Posterior cingulate gyrus (tissue), 11 donors: ENCODE results near the gene NACC2.
"Not testable (repeated sequence)": the region's sequence is repeated elsewhere in the genome, so short reads cannot be mapped to it uniquely, and the experiment has no call there.

Experiments used
- DNase-seq, 10 donors: peaks; one replicate each; pipeline versions ENCODE4 v3.0.0 to v3.0.0-alpha.2; 2020 to 2021; ENCODE audit warnings: mixed read lengths in 3 of 10
- intact Hi-C: fragments of 100-400 bp; cut with DNase I; formaldehyde crosslinking; loops from one replicate; pipeline ENCODE4 v1.15.1; 2023

The NACC2 gene

DNA sequence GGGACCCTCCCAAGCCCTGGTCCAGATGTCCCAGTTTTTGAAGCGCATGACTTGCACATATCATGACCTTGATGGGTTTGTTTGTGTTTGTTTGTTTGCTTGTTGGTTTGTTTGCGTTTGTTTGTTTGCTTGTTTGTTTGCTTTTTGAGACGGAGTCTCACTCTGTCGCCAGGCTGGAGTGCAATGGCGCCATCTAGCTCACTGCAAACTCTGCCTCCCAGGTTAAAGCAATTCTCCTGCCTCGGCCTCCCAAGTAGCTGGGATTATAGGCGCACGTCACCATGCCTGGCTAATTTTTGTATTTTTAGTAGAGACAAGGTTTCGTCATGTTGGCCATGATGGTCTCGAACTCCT, 120.9 kb downstream of the NACC2 start:
- DNase-seq = no peak
- intact Hi-C loops = no loop called here

GRCh38 chr9:135973277-135974219, 121.5 kb downstream of the NACC2 start:
- DNase-seq = no peak
- intact Hi-C loops = no loop called here

DNA sequence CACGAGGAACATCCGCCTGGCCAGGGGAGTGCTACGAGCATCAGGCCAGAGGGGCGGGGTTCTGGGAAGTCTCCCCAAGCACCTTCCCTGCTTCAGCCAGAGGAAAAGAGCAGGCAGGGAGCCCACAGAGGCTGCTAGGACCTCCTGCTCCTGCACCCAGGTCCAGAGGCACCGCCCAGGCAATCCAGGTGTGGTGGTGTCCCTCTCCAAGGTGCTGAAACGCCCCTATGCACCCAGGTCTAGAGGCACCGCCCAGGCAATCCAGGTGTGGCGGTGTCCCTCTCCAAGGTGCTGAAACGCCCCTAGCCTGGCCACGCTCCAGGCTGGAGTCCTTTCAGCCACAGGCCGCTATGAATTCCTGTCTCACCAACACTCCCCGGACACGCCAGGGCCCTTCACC, 123.2 kb downstream of the NACC2 start:
- DNase-seq = no peak
- intact Hi-C loops = no loop called here

DNA sequence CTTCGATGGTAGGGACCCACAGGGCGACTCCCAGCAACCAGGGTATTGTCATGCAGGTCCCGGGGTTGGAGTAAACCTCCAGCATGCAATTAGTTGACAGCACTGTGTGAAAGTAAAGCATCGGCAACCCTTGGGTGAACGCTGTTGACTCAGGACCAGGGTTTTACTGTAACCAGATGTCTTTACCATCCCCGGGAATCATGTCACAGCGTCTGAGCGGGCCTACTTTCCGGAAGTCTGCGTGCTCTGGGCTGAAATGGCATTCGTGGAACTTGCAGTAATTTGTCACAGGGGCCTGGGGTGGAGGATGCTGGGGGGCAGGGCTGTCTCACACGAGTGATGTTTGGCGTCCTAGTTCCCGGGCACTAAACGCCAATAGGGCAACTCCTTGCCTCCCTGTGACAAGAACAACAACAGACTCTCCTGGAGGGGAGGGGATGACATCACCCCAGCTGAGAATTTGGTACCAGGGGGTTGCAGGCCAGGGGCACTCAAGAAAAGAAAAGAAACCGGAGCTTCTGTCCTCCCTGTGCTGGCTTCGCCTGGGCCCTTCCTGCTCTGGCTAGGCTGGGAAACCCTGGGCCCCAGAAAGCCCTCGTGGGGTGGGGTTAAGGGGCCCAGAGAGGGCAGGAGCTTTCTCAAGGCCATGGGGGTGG, 123.8 kb downstream of the NACC2 start:
- no peak for DNase-seq
- intact Hi-C loops = no loop called here

GRCh38 chr9:135970128-135970815, 124.8 kb downstream of the NACC2 start:
- no peak for DNase-seq
- intact Hi-C loops = no loop called here

DNA sequence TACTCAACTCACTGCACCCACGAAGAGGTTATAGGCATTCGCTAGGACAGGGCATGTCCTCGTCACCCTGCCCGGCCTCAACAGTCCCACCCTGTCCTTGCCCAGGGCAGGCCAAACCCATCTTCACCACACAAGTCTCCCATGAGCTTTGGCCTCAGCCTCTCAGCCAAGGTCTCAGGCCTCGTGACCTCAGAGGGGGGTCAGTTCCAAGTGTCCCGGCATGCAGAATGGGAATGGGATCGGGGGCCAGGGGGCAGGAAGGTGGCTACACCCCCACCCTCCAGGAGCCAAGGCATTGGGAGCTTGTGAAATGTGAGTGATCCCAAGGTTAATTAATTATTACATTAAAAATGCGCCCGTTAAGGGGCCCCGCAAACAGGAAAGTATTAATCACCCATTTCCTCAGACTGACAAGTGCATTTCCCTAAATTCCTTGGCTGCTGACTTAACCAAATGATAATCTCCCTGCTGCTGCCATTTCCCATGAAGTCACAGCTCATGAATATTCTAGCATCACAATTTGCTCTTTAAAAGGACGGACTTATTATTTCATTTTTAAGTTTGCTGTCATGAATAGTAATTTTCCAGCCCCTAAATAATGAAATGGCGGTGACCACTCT, 125.9 kb downstream of the NACC2 start:
- intact Hi-C loops = no loop called here
- no peak for DNase-seq

DNA sequence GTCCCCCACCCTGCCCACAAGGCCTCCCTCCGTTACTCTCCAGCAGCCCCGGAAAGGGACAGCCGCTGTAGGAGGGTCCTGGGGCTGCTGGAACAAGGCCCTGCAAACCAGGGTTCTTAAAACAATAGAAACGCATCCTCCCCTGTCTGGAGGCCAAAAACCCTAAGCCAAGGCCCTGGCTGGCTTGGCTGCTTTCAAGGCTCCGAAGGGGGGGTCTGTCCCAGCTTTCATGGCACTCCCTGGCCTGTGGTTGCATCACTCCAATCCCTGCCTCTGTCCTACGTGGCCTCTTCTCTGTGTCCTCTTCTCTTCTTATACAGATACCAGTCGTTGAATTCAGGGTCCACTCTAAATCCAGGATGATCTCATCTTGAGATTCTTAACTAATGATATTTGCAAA, 126.5 kb downstream of the NACC2 start:
- no peak for DNase-seq
- intact Hi-C loops = no loop called here

GRCh38 chr9:135968083-135968476, 127.0 kb downstream of the NACC2 start:
- intact Hi-C loops = no loop called here
- DNase-seq = no peak

DNA sequence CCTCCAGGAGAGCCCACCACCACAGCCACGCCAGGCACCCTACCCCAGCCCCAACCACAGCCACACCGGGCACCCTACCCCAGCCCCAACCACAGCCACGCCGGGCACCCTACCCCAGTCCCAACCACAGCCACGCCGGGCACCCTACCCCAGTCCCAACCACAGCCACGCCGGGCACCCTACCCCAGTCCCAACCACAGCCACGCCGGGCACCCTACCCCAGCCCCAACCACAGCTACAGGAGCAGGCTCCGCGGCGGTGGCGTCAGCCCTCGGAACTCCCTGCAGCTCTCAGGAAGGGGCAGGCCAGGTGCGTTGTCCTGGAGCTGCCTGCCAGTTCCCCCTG, 128.2 kb downstream of the NACC2 start:
- DNase-seq = not testable (repeated sequence)
- intact Hi-C loops = loop anchor here (1.0 kb wide), 1 partner anchor 156 kb away; no protein-coding TSS in a partner anchor

DNA sequence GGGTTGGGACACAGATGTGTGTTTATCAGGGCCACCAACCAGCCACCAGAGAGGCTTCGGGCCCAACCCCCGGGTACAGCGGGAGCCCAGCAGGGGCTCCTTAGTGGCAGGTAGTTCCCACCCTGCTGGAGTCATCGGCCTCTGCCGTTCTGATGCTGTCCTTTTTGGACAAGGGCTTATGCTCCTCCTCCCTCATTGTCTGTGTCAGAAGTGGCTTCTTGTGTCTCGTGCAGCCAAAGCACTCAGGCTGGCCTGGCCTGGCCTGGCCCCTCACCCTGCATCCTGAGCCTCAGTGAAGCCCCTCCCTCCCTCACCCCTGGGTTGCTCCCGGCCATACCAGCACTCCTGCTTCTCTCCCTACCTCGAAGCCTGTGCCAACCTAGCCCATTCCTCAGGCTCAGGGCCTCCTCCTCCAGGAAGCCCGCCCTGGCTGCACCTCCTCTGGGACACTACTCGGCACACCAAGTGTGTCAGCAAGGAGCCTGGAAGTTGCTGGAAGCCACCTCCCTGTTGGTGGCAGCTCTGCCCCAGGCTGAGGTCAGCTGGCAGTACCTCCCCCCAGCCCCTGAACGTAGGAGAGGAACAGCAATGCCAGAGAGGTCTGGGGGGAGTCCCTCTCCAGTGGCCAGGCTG, 129.8 kb downstream of the NACC2 start:
- no peak for DNase-seq
- intact Hi-C loops = no loop called here

DNA sequence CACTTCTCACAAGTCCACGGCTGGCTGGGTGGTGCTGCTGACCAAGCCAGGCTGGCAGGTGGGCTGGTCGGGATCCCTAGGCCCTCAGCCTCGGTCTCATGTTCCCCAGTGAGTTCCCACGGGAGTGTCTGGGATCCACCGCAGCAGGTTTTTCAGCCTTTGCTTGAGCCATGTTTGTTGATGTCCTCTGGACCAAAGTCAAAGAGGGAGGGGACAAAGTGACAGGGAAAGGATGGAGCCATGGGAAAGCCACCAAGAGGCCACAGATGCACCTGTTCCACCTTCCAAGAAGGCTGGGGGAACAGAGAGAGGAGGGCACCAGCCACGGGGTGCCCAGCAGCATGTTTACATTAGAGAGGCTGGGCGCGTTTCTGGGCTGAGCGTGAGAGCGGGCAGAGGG, 131.2 kb downstream of the NACC2 start:
- intact Hi-C loops = loop anchor here (5.0 kb wide), 1 partner anchor 88 kb away; no protein-coding TSS in a partner anchor
- DNase-seq = no peak

- intact Hi-C loops = loop anchor here (5.0 kb wide), 1 partner anchor 89 kb away; no protein-coding TSS in a partner anchor
- DNase-seq = no peak
Measured at GRCh38 chr9:135963338-135963737, 131.8 kb downstream of the NACC2 start.

DNA sequence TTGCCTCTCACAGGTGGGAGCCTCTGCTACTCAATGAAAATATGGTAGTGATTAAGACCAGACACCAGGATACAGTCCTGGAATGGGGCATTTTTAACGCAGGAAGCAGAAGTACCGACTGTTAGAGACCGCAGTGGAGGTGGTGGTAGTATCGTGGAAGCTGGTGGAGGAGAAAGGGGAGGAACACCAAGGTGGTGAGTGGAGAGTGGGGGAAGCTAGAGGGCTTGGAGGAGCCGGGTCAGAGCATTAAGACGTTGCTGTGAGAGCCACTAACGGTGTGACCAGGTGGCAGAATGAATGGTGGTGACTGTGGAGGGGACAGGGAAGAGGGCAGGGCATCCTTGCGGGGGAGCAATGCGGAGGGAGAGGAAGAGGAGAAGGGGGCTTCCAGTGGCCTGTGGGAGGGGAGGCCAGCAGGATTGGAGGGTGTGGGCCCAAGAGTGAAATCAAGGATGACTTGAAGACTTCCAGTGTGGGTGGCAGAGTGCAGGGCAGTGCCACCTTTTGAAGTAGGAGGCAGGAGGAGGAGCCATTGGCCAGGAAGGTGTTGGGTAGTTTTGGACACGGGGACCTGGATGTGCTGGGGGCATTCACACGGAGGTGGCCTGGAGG, 132.3 kb downstream of the NACC2 start:
- intact Hi-C loops = loop anchor here (5.0 kb wide), 1 partner anchor 89 kb away; no protein-coding TSS in a partner anchor
- no peak for DNase-seq

GRCh38 chr9:135961811-135962695, 133.0 kb downstream of the NACC2 start:
- intact Hi-C loops = loop anchor here (1.0 to 5.0 kb wide), 3 partner anchors 55 to 156 kb away; partner anchors contain the start of genes CAMSAP1 and TMEM250
- no peak for DNase-seq

GRCh38 chr9:135961277-135961715, 133.8 kb downstream of the NACC2 start, which contains the start of gene UBAC1:
TSS of gene UBAC1 (minus strand) at chr9:135961373. CDS start at chr9:135961162, 211 bp downstream.
- intact Hi-C loops = loop anchor here (1.0 to 5.0 kb wide), 3 partner anchors 54 to 157 kb away; partner anchors contain the start of genes CAMSAP1 and TMEM250
- DNase-seq = peak; percentile 94 to 100 (median 96)

- peak in 1 of 10 donors; percentile 78 for DNase-seq
- intact Hi-C loops = loop anchor here (1.0 to 5.0 kb wide), 3 partner anchors 54 to 158 kb away; partner anchors contain the start of genes CAMSAP1 and TMEM250
Measured at GRCh38 chr9:135960411-135961276, 134.4 kb downstream of the NACC2 start.

DNA sequence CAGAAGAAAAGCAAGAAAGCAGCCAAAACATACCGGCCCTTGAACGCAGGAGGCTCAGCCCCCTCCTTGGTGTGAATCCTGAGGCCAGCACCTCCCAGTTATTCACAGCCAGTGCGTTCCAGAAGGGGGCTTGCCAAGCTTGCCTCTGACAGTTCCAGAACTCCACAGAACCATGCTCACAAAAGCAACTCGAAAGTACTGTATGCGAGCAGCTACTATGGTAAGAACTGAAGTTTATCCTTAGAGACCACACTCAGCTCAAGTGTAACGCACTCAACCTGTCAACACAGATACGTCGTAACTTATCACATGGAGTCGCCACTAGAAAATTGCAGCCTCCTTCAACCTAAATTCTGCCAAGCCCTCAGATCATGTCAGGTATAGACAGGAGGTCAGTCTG, 135.3 kb downstream of the NACC2 start:
- DNase-seq = no peak
- intact Hi-C loops = loop anchor here (2.0 to 5.0 kb wide), 2 partner anchors 53 to 92 kb away; partner anchors contain the start of gene CAMSAP1
